DMS 273 (cell line): ENCODE results near the gene COL27A1.

Source experiments
- DNase-seq: peaks from one replicate; lab custom pipeline; 2025; ENCODE audit not compliant: unreplicated experiment; lab: John Stamatoyannopoulos, UW

The COL27A1 gene

GRCh38 chr9:114348261-114348905 lies 193.0 kb downstream of the COL27A1 start:
- DNase-seq = no peak

DNA sequence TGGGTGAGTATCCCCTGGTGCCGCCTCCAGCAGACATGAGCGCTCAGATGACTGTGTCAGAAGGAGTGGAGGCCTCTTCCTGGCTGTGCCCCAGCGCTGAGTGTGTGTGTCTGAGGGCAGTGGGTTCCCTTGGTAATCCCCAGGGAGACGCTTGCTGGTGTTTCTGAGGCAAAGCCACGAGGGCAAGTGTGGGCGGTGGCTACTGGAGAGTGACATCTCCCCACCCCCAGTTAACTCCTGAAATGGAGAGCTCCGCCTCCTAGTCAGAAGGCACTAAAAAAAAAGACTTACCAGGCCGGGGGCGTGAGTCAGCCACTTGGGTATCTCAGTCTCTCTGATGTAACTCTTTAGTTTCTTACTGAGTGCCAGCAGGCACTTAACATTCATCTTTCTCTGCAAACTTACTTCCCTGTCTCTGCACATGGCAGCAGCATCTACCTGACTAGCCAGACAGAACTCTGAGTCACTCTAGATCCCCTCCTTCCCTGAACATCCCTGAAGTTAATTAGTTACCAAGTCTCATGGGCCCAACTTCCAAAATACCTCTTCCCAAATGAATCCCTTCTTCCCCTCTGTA lies 193.7 kb downstream of the COL27A1 start:
- DNase-seq = peak; percentile 72

DNA sequence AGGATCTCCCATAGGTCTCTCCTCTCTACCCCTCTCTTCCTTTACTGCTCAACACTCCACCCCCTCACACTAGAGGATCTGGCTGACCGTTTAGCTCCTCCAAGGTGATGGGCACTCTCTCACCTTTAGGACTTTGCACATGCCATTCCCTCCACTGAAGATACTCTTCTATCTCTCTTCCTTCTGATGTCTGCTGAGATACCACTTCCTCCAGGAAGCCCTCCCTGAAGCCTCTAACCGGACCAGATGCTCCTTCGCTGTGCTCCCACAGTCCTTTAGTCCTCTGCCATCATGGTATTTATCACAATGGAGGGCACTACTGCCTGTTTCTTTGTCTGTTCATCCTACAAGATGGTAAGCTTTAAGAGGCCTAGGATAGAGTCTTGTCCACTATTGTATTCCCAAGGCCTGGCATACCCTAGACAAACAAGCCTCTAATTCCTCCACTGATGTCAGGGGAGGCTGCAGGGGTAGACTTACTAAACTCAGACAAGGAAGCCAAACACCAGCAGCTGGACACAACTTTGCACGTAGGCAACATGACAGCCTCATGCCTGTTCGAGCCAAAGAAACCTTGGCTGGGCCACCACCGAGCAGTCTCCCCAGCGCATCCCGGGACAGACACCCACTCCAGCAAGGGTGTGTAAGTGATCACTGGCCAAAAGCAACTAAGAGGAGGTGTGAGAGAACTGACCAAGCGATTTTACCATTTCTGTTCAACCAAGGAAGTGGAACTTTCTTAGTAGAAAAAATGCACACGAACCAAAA lies 194.6 kb downstream of the COL27A1 start:
- DNase-seq = no peak

- no peak for DNase-seq
Observed at GRCh38 chr9:114350636-114351401, 195.5 kb downstream of the COL27A1 start.

DNA sequence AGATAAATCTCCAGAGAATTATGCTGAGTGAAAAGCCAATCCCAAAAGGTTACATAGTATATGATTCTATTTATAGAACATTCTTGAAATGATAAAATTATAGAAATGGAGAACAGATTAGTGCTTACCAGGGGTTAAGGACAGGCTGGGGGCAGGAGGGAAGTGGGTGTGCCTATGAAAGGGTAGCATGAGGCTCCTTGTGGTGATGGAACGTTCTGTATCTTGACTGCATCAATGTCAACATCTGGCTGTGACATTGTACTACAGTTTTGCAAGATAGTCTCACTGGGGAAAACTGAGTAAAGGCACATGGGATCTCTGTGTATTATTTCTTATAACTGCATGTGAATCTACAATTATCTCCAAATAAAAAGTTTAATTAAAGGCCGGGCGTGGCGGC lies 196.6 kb downstream of the COL27A1 start:
- no peak for DNase-seq

GRCh38 chr9:114355821-114356220 lies 200.5 kb downstream of the COL27A1 start:
- DNase-seq = no peak

DNA sequence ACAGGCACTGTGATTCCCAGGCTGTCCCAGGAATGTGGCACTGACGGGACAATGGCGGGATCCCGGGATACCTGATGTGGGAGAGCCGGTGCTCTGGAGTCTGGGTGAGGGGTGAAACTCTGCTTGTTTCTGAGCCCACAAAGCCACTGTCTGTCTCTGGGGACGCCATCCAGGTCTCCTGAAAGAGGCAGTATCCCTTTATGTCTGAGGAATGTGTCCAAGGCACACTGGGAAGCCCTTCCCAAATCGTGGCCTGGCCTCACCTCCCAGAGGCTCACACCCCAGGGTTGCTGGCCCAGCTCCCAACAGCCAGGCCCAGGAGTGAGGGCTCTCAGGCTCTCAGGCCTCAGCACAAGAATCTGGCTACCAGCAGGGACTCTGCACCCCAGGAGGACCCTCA lies 201.5 kb downstream of the COL27A1 start:
- no peak for DNase-seq

- DNase-seq = no peak
Observed at GRCh38 chr9:114357360-114357759, 202.0 kb downstream of the COL27A1 start.

- no peak for DNase-seq
Observed at GRCh38 chr9:114357911-114358328, 202.6 kb downstream of the COL27A1 start.

- DNase-seq = no peak
Observed at GRCh38 chr9:114359801-114360200, 204.5 kb downstream of the COL27A1 start.

DNA sequence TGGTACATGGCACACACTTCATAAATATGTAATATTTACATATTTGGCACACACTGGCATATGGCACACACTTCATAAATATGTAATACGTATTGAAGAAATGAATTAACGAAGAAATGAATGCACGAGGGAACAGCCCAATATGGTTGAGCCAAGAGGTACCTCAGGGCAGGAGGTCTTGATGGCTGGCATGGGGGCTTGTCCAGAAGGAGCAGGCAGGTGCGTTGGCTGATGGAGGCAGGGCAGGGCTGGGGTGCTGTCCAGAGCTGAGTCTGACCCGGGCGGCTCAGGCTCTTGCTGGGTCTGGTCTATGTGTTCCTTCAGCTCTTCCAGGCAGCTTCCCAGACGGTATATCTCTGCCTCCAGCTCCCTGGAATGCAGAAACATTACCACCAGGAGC lies 206.2 kb downstream of the COL27A1 start:
- DNase-seq = no peak
